GM10266 (cell line): ENCODE results near the gene SMC4.

ENCODE experiments used
- DNase-seq: peaks from one replicate; pipeline ENCODE4 v3.0.0; 2012; ENCODE audit errors: extremely low spot score
- TF ChIP-seq, protein P1 (sequence below): IDR thresholded peaks from 2 replicates; pipeline ENCODE4 v1.5.1; 2012; ENCODE audit warnings: mild to moderate bottlenecking, low read depth; ENCODE audit not compliant: control insufficient read depth, insufficient read depth; ENCODE audit errors: missing control alignments

Gene SMC4

DNA sequence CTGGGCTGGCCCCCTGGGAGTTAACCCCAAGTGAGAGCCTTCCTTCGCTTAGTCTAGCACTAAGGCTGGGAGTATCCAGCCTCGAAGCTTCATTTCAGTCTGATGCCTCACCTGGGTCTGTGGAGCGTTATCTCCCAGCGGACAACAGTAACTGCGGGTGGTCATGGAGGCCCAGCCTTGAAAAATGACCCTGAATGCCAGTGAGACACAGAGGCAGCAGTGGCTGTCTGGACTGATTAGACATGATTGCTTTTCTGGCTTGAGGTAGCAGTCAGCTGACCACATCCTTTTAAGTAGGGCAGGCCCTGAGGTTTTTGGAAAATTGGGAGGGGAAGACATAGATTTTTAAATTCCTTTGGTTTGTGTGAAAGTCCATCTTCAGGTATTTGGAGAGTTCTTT, 78.3 kb downstream of the SMC4 start:
- TF ChIP-seq, protein P1, sequence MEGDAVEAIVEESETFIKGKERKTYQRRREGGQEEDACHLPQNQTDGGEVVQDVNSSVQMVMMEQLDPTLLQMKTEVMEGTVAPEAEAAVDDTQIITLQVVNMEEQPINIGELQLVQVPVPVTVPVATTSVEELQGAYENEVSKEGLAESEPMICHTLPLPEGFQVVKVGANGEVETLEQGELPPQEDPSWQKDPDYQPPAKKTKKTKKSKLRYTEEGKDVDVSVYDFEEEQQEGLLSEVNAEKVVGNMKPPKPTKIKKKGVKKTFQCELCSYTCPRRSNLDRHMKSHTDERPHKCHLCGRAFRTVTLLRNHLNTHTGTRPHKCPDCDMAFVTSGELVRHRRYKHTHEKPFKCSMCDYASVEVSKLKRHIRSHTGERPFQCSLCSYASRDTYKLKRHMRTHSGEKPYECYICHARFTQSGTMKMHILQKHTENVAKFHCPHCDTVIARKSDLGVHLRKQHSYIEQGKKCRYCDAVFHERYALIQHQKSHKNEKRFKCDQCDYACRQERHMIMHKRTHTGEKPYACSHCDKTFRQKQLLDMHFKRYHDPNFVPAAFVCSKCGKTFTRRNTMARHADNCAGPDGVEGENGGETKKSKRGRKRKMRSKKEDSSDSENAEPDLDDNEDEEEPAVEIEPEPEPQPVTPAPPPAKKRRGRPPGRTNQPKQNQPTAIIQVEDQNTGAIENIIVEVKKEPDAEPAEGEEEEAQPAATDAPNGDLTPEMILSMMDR, result no peak
- DNase-seq, result no peak

DNA sequence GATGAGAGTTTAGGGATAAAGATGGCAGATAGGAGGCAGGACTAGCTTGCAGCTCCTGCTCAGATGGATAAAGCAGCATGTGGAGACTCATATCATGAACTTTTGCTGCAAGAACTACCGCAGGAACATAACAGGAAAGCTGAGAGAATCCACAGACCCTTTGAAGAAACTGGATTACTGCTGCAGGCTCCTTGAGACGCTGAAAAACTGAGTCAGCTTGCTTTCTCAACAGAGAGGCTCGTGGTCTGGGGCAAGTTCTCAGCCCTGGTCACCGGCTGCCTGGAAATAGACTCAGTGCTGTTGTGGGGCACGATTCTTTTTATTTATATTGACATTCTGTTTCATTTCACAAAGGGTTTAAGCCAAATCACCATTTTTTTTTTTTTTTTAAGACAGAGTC, 78.9 kb downstream of the SMC4 start:
- TF ChIP-seq, protein P1, result no peak

DNA sequence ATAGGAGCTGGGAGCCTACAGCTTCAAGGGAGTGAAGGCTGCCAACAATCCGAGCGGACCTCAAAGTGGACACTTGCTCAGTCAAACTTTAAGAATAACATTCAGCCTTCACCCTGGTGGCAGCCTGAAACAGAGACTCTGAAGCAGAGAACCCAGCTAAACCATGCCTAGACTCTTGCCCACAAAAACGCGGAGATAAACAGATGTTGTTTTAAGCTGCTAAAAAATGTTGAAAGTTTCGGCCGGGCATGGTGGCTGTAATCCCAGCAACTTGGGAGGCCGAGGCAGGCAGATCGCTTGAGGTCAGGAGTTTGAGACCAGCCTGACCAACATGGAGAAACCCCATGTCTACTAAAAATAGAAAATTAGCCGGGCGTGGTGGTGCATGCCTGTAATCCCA, 79.9 kb downstream of the SMC4 start:
- DNase-seq, result no peak
- TF ChIP-seq, protein P1, result no peak

More for the DNA sequence above, 78.9 kb downstream of the SMC4 start:
- no peak for DNase-seq

DNA sequence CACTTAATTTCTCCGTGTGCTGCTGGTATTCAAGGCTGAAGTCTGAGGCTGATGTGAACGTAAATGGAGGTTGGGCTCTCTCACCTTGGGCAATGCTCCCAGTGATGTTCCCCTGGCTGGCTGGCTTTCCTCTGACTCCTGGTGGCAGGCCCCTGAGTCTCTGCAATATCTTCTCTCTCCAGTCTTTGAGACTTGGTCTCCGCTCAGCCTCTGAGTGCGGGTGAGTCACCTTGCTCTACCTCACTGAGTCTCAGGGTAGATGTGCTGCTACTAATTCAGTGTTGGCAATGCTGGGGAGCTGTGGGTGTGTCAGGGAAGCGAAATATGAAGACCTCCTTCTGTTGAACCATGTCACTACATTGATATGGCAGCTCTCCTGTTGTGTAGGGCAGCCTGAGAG, 81.5 kb downstream of the SMC4 start:
- DNase-seq, result no peak
- TF ChIP-seq, protein P1, result no peak

DNA sequence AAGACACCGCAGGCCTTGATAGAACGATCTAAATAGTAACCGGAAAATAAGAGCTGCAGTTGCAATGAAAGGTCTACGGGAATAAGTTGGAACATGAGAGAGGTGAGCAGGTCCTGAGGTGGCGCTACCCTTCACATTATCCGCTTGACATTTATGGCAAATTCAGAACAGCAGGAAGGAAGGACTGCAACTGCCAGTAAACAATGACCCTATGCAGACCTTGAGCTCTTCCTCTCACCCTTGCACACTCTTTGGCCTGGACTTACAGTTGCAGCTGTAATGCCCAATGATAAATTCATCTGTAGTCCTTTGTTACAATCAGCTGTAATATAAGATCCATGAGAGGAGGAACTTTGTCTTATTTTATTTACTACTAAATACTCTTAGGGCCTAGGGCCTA, 82.4 kb downstream of the SMC4 start:
- DNase-seq, result no peak
- TF ChIP-seq, protein P1, result no peak

DNA sequence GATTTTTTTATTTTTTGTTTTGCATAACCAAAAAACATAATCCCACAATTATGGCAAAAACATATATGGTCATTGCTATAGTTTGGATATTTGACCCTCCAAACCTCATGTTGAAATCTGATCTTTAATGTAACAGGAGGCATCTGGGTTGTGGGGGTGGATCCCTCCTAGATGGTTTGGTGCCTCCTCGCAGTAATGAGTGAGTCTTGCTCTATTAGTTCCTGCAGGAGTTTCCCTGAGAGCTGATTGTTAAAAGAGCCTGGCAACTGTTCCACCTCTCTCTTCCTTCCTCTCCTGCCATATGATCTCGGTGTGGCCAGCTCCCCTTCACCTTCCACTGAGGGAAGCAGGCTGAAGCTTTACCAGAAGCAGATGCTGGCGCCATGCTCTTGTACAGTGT, 83.3 kb downstream of the SMC4 start:
- TF ChIP-seq, protein P1, result no peak
- no peak for DNase-seq
